ENCODE results near the gene MDM4.
"Not testable (repeated sequence)": the region's sequence is repeated elsewhere in the genome, so short reads cannot be mapped to it uniquely, and the experiment has no call there.

Gene MDM4

GRCh38 chr1:204516180-204516879 lies at the start of gene MDM4:
Gene MDM4, plus strand, starts transcription at chr1:204516406. Its CDS starts 9,113 bp downstream, at chr1:204525519.
- in situ Hi-C loops (cut with MboI; ENCODE audit: low sequenced_read_pairs), result no loop called here

DNA sequence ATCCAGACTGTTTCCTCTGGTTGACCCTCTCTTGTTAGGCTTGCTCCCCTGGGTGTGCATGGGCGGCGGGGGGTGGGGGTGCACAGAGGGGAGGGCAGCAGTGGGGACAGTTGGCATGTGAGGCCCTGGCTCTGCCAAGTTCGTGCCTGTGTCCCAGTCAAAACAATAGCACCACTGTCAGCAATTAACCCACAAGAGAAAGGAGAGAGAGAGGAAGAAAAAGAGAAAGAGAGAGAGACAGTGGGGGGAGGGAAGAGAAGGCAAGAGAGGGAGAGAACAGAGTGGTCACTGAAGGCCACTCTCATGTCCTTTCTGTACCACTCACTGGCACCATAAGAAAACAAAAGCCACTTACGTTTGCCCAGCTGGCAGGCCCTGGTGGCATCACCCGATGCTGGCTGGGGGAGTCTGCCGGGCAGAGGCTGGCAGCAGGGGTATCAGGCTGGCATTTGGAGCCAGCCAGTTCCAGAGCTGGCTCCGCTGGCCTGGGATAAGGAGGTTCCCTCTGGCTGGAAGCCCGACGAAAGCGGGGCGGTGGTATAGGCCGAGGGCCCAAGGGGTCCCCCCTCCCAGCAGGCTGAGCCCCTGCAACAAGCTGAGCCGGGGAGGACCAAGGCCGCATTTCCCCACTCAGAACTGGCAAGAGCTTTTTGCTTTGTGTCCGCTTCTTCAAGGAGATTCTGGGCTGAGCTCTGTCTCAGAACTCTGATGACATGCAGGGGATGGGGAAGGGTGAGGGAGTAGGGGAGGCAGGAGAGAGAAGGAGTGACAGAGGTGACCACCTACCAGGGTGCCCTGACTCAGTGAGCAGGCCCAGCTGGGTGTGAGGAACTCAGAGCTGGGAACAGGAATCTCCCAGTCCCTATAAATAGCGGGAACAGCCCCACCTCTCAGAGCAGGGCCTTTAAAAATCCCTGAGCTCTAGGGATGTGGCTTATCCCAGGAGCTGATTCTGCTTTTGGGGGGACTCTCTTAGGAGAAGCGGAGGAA lies 49.5 kb upstream of the MDM4 start:
- in situ Hi-C loops (cut with MboI; ENCODE audit: low sequenced_read_pairs), result no loop called here

GRCh38 chr1:204468206-204468605 lies 48.0 kb upstream of the MDM4 start:
- in situ Hi-C loops (cut with MboI; ENCODE audit: low sequenced_read_pairs), result no loop called here

DNA sequence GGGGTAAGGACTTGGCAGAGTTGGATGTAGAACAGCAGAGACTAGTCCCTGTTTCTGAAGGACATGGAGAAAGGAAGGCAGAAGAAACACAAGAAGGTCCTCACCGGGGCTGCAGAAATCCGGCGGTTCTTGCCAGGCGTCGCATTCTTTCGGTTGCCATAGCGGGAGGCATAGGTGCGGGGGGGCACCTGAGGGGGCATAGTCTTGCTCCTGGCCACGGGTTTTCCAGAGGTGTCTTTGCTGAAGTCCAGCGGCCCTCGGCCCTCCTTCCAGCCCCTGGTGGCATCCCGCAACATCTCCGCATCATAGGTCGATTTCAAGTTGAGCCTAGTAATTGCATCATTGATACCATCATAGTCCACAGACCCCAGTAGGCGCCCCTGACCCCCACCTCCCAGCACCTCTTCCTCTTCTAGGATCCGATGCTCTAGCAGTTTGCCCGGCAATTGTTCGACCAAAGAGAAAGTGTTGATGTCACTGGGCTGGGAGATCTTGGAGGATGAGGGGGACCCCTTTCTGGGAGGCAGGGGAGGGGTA lies 47.4 kb upstream of the MDM4 start:
- in situ Hi-C loops (cut with MboI; ENCODE audit: low sequenced_read_pairs), result no loop called here

DNA sequence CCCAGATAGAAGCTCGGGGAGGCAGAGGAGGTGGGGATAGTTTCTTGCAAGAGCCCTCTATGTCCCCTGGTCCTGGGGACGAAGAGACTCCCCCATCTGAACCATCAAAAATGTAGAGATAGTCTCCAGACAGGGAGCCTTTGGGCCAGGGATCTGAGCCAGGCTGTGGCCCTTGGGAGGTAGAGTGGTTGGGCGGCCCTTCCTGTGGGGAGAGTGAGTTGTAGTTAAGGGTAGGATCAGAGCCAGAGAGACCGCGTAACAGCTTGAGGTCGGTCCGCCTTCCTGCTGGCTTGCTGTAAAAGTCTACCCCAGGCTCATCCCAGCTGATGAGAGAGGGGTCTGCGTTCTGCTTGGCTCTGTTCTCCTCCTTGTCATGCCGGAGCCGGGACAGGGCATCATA lies 46.9 kb upstream of the MDM4 start:
- in situ Hi-C loops (cut with MboI; ENCODE audit: low sequenced_read_pairs), result no loop called here

DNA sequence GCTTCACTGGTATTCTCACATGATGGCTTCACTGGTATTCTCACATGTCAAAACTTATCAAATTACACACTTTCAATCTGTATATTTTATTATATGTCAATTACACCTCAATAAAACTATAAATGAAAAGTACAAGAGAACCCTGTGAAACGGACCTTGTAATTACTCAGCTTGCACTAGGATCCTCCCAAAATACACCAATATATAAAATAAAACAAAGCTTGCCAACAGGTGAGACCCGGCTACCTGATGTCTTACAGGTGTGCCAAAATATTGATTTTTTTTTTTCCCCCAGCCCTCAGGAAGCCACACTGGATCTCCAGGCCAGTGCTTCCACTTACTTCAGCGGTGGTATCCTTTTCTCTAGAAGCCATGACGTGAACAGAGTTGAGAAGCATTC lies 44.5 kb upstream of the MDM4 start:
- in situ Hi-C loops (cut with MboI; ENCODE audit: low sequenced_read_pairs), result no loop called here

DNA sequence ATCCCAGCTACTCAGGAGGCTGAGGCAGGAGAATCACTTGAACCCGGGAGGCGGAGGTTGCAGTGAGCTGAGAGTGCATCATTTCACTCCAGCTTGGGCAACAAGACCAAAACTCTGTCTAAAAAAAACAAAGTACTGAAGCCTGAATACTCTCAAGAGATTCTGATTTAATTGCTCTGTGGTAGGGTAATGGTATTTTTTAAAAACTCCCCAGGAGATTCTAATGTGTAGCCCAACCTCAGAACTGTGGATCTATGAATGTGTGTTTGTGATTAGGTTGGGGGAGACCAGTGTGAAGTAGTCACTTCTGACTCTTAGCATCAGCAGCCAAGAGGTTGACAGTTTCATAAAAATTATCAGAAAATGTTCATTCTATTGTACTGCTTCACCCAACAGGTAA lies 43.5 kb upstream of the MDM4 start:
- in situ Hi-C loops (cut with MboI; ENCODE audit: low sequenced_read_pairs), result no loop called here

GRCh38 chr1:204473400-204473965 lies 42.7 kb upstream of the MDM4 start:
- in situ Hi-C loops (cut with MboI; ENCODE audit: low sequenced_read_pairs), result no loop called here

DNA sequence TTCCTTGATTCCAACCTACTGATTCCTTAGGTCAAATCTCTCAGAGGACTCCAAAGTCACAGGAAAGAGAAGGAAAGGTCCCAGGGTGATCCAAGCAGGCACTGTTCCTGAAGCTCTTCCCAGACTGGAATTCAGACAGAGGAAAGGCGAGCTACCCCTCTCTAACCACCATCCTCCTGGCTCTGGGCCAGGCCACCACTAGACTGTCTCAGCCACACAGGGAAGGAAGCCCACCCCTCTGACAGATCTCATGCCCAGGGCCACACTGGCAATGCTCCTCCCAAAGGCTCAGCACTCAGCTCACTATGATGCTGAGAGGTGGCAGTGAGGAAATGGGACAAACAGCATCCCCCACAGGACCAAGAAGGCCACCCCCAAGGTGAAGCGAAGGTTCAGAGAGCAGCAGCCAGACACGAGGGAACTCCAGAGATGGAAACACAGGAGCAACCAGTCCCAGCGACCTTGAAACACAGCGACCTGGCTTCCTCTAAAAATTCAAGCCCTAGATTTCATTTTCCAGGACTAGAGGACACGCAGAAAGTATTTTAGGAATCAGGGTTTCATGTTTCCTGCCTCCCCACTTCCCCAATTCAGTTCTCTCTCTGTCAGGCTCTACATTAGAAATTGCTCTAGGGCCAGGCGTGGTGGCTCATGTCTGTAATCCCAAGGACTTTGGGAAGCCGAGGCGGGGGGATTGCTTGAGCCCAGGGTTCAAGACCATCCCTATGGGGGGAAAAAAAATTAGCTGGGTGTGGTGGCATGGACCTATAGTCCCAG lies 40.4 kb upstream of the MDM4 start:
- in situ Hi-C loops (cut with MboI; ENCODE audit: low sequenced_read_pairs), result no loop called here

DNA sequence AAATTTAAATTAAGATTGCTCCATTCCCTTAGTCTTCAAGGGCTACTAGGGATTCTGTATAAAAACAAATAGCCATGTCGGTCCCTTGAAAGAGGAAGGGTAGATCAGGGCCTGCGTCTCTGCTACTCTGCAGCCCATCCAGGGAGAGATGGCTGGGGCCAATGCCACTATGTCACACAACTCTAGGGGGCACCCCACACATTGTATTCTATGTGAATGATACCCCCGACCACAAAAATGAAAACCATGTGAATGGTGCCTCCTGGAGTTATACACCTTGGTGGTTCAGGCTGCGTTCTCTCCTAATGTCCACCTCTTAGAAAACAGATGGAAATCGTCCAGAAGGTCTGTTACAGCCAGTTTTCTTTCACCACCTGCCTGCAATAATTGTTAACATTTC lies 39.6 kb upstream of the MDM4 start:
- in situ Hi-C loops (cut with MboI; ENCODE audit: low sequenced_read_pairs), result no loop called here

DNA sequence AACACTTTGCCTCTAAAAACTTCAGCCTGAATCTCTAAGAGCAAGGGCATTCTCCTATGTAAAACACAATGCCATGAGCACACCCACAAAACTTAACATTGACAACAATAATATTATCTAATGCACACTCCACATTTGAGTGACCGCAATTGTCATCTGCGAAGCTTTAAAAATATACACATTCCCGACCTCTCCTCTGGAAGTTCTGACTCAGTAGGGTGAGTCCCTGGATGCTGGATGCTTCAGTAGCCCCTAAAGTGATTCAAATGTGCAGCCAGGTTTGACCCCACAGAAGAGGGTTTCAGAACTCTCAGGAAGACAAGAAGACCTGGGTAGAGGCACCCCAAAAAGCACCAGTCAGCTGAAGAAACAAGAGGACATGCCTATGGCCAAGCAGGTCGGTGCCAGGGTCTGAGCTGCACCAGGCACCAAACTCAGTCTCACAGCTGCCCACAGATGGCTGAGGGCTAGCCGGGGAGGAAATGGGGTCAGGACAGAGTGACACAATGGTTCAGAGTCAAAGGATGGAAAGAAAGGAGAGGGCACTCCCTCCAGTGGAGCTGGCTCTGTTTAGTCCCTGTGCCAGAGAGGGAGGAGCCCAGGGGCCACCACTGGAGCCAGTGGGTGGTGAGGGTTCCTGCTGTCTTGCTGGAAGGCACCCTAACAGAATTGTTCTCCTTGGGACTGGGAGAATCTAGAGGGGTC lies 39.0 kb upstream of the MDM4 start:
- in situ Hi-C loops (cut with MboI; ENCODE audit: low sequenced_read_pairs), result no loop called here

- in situ Hi-C loops (cut with MboI; ENCODE audit: low sequenced_read_pairs), result no loop called here
Observed at GRCh38 chr1:204478172-204478899, 37.9 kb upstream of the MDM4 start.

- in situ Hi-C loops (cut with MboI; ENCODE audit: low sequenced_read_pairs), result no loop called here
Observed at GRCh38 chr1:204478921-204479320, 37.3 kb upstream of the MDM4 start.

DNA sequence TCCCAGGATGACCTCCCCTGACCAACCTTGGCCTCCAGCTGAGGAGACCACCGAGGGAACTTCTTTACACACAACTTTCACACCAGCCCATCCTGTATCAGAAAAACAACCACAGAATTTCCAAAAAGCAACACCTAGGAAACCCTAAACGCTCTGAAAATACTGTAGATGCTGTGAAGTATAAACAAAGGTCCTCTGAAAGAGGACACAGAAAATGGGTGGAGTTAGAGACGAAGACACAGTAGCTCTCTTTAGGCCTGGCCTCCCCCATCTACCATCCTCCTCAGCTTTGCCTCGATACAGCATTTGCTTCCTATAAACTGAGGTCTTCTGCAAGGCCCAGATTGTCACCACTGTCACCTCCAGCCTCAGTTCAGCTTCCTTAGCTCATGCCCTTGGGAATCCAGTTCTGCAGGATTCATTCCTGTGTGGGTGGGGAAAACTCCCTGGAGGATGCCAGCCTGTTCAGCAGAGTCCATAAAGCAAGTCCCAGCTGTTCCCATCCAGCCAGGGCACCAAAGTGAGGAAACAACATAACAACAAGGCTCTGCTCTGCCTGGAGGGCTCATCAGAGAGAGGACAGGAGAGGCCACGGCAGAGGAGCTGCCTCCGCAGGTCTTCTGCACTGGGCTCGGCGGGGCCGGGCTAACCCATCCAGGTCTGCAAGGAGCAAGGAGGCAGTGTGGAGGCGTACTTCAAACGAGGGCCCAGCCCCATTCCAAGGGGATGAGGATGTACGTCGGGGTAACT lies 36.6 kb upstream of the MDM4 start:
- in situ Hi-C loops (cut with MboI; ENCODE audit: low sequenced_read_pairs), result no loop called here

GRCh38 chr1:204480515-204480914 lies 35.7 kb upstream of the MDM4 start:
- in situ Hi-C loops (cut with MboI; ENCODE audit: low sequenced_read_pairs), result no loop called here

- in situ Hi-C loops (cut with MboI; ENCODE audit: low sequenced_read_pairs), result no loop called here
Observed at GRCh38 chr1:204483791-204484190, 32.4 kb upstream of the MDM4 start.

DNA sequence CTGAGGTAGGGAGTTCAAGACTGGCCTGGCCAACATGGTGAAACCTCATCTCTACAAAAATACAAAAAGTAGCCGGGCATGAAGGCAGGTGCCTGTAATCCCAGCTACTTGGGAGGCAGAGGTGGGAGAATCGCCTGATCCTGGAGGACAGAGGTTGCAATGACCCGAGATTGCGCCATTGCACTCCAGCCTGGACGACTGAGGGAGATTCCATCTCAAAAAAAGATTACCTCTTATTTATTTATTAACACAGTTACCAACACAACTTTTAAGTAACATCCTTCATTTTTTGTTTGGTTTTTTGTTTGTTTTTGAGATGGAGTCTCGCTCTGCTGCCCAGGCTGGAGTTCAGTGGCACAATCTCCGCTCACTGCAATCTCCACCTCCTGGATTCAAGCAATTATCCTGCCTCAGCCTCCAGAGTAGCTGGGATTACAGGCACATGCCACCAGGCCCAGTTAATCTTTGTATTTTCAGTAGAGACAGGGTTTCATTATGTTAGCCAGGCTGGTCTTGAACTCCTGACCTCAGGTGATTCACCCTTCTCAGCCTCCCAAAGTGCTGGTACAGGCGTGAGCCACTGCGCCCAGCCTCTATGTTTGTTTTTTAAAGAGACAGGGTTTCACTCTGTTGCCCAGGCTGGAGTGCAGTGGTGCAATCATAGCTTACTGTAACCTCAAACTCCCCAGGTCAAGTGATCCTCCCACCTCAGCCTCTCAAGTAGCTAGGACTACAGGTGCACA lies 29.5 kb upstream of the MDM4 start:
- in situ Hi-C loops (cut with MboI; ENCODE audit: low sequenced_read_pairs), result not testable (repeated sequence)

- in situ Hi-C loops (cut with MboI; ENCODE audit: low sequenced_read_pairs), result no loop called here
Observed at GRCh38 chr1:204487256-204487615, 29.0 kb upstream of the MDM4 start.

Data from HL-60/S4 treated with phorbol 12-myristate 13-acetate at 8.2 ng/mL for 4 days and 3 days (cell line).